ENCODE measurements around the gene LCORL. TPM values are rescaled to one million over a fixed set of nuclear protein-coding genes. Genes with fewer than 3 reads are reported as not detected.

The LCORL gene
- total and polyA plus RNA-seq, 9 of the 15 experiments (the other 6 are each of a cell fraction or from before 2014, with no cell fraction given): 3.1 to 24.5 (median 11.1) TPM

GRCh38 chr4:17810260-17811077 is 211.1 kb downstream of the LCORL start, which contains the start of the genes DCAF16 and NCAPG (continued):
- 0 out of 4 replicates have a peak, but pooled peaks of 1 of the 2 experiments have one; percentile 5 for TF ChIP-seq RCOR1 (IDR thresholded peaks at IDR 0.05; ENCODE audit: borderline replicate concordance in 1 of 2, low read depth in 2 of 2, low read length in 2 of 2)
- 0 out of 2 replicates have a peak, but pooled peaks have one; percentile 34 for TF ChIP-seq SMARCE1 (IDR thresholded peaks at IDR 0.05)
- peak; percentile 96 for TF ChIP-seq PHF8 (IDR thresholded peaks at IDR 0.05; ENCODE audit: borderline replicate concordance, low read length)
- peak; percentile 87 for TF ChIP-seq ETV5 (CRISPR knock-in tag; IDR thresholded peaks at IDR 0.05; ENCODE audit: low read depth)
- TF ChIP-seq CUX1 (CRISPR knock-in tag; IDR thresholded peaks at IDR 0.05): no peak
- TF ChIP-seq KDM4B (IDR thresholded peaks at IDR 0.05; ENCODE audit: borderline replicate concordance in 2 of 2, low read depth in 1 of 2): no peak
- TF ChIP-seq E2F3 (CRISPR knock-in tag; IDR thresholded peaks at IDR 0.05): peak; percentile 97
- 0 out of 2 replicates have a peak, but pooled peaks have one; percentile 13 for TF ChIP-seq CEBPG (CRISPR knock-in tag; IDR thresholded peaks at IDR 0.05)
- TF ChIP-seq CEBPG (tag; conservative IDR thresholded peaks at IDR 0.05 in 1 of 2, IDR thresholded peaks at IDR 0.05 in 1 of 2): no peak
- TF ChIP-seq, protein P1, sequence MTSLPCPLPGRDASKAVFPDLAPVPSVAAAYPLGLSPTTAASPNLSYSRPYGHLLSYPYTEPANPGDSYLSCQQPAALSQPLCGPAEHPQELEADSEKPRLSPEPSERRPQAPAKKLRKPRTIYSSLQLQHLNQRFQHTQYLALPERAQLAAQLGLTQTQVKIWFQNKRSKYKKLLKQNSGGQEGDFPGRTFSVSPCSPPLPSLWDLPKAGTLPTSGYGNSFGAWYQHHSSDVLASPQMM (CRISPR knock-in tag; IDR thresholded peaks at IDR 0.05): no peak
- 0 out of 2 replicates have a peak, but pooled peaks have one; percentile 11 for TF ChIP-seq XRCC5 (IDR thresholded peaks at IDR 0.05; ENCODE audit: low read depth, low read length)
- 0 out of 2 replicates have a peak, but pooled peaks have one; percentile 12 for TF ChIP-seq NFIX (CRISPR knock-in tag; IDR thresholded peaks at IDR 0.05; ENCODE audit: low read depth)
- TF ChIP-seq HNRNPH1 (optimal IDR thresholded peaks at IDR 0.05; ENCODE audit: low read depth, low read length): no peak
- peak; percentile 95 for TF ChIP-seq GABPA (tag; conservative IDR thresholded peaks at IDR 0.05; ENCODE audit: low read depth)
- TF ChIP-seq MTA3 (IDR thresholded peaks at IDR 0.05; ENCODE audit: borderline replicate concordance): peak; percentile 53; the same call in 1 of the 2 replicates
- TF ChIP-seq, protein P2, sequence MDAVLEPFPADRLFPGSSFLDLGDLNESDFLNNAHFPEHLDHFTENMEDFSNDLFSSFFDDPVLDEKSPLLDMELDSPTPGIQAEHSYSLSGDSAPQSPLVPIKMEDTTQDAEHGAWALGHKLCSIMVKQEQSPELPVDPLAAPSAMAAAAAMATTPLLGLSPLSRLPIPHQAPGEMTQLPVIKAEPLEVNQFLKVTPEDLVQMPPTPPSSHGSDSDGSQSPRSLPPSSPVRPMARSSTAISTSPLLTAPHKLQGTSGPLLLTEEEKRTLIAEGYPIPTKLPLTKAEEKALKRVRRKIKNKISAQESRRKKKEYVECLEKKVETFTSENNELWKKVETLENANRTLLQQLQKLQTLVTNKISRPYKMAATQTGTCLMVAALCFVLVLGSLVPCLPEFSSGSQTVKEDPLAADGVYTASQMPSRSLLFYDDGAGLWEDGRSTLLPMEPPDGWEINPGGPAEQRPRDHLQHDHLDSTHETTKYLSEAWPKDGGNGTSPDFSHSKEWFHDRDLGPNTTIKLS (IDR thresholded peaks at IDR 0.05; ENCODE audit: borderline replicate concordance, low read depth): peak; percentile 98
- no peak for TF ChIP-seq ETV6 (IDR thresholded peaks at IDR 0.05; ENCODE audit: borderline replicate concordance in 1 of 2, low read depth in 2 of 2, low read length in 1 of 2)
- peak; percentile 96; the same call in 1 of the 2 replicates for TF ChIP-seq ETV6 (CRISPR knock-in tag; IDR thresholded peaks at IDR 0.05; ENCODE audit: borderline replicate concordance)

Data from K562 (cell line).